Stimulated activated CD4-positive, alpha-beta T cell treated with anti-CD3 and anti-CD28 coated beads, Interleukin-15, amount 100 ng/mL, for 24 hours (primary cell): ENCODE results near the gene TBC1D22A.
"Not testable (repeated sequence)": the region's sequence is repeated elsewhere in the genome, so short reads cannot be mapped to it uniquely, and the experiment has no call there.

Experiments
- DNase-seq: peaks from one replicate; pipeline ENCODE4 v3.0.0-alpha.2; 2020

TBC1D22A gene

GRCh38 chr22:47164514-47165337, 402.3 kb downstream of the TBC1D22A start:
- no peak for DNase-seq

- no peak for DNase-seq
Observed at GRCh38 chr22:47165338-47166032, 403.0 kb downstream of the TBC1D22A start.

DNA sequence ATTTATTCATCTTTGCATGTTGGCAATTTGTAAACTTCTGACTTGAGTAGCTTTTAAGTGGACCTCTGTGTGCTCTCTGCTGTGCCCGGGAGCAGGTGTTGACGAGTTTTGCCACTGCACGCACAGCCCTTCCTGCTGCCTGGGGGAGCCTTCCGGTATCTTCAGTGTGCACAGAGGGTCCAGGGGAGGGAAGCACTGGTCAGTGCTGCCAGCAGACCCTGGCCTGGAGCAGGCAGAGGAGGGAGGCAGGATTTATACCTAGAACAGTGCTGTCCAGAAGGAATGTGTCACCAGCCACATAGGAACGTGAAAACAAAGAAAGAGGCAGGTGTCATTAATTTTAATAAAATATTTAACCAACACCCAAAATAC, 403.6 kb downstream of the TBC1D22A start:
- no peak for DNase-seq

GRCh38 chr22:47166446-47167016, 404.1 kb downstream of the TBC1D22A start:
- no peak for DNase-seq

GRCh38 chr22:47167056-47167455, 404.6 kb downstream of the TBC1D22A start:
- DNase-seq = no peak

GRCh38 chr22:47167921-47168320, 405.5 kb downstream of the TBC1D22A start:
- not testable (repeated sequence) for DNase-seq

DNA sequence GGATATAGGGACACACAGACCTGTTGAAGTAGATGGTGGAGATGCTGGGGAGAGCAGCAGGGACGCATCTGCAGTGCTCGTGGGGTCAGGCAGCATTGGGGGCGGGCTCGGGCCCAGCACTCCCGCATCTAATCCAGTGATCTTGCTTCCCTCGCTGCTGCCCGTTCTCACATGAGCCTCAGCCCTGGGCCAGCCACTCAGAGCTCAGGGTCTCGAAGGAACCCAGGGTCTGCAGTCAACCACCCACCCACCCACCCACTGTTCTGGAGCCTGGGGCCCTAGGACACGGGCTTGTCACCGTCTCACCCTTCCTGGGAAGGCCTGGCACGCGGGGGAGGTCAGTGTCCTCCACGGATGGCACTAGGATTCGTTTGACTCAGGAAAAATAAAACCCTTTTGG, 406.0 kb downstream of the TBC1D22A start:
- DNase-seq = no peak

DNA sequence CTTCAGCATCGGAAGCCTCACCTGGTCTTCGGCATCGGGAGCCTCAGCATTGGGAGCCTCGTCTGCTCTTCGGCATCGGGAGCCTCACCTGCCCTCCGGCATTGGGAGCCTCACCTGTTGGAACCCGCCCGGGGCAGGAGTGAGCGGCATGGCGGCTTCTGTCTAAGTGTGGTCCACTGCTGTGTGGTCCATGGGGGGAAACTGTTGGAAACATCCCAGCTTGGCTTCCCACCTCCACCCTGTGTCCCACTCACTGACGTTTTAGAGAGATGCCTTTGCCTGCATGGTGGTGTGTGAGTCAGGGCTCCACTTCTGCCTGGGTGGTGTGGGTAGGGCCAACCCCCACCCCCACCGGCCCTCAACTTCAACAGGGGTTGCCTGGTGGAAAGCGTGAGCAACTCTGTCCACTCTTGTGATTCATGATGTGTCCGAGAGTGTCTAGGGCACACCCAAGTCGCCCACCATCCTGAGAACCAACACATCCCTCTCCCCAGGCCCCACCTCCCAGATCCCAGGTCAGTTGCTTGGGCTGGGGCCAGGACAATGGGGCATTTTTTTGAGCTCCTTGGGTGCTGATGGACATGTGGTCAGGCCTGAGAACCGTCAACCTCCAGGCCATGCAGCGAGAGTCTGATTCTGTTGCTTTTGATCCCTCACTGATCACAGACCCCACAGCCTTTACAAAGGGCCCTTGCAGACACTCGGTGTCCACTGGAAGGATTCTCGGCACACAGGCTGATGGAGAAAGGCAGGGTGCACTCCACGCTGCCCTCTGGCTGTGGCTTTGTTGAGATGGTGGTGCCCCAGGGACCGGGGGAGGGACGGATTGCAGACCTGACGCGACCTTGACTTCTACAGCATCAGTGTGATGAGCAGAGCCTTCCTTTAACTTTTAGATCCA, 406.7 kb downstream of the TBC1D22A start:
- DNase-seq = no peak

DNA sequence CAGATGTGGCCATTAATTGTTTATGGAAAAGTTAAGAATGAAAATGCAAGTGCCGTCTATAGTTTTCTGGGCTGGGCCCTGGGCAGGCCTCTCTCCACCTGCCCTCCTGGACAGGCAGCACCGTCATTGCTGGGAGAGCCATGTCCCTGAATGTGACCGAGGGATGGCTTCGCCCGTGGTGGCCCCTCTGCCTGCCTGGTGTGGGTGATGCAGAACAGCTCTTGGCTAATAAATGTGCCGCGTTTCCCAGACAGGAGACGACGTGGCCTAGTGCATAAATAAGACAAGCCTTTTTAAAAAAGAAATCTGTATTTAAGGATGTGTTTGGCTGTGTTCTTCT, 407.3 kb downstream of the TBC1D22A start:
- no peak for DNase-seq

GRCh38 chr22:47170511-47171440, 408.3 kb downstream of the TBC1D22A start:
- not testable (repeated sequence) for DNase-seq

- DNase-seq = no peak
Observed at GRCh38 chr22:47171441-47172221, 409.2 kb downstream of the TBC1D22A start.

GRCh38 chr22:47172771-47173534, 410.5 kb downstream of the TBC1D22A start:
- no peak for DNase-seq

DNA sequence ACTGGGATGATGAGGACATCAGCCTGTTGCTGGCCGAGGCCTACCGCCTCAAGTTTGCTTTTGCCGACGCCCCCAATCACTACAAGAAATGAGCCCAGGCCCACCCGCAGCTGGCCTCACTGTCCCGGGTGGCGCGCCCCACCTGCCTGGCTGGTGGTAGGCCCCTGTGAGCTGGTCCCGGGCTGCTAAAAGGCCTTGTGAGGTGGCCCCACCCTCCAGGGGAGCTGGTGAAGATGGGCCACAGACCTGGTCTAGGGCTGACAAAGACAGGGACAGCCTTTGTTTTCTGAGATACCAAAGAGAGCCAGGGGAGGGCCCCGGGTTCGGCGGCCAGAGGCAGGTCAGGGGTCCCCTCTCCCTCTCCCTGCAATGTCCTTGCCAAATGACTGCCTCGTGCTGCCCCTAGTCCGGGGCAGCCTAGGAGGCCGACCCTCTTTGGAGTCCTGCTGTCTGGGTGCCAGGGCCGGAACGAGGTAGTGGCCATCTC, 411.1 kb downstream of the TBC1D22A start:
- DNase-seq = no peak

DNA sequence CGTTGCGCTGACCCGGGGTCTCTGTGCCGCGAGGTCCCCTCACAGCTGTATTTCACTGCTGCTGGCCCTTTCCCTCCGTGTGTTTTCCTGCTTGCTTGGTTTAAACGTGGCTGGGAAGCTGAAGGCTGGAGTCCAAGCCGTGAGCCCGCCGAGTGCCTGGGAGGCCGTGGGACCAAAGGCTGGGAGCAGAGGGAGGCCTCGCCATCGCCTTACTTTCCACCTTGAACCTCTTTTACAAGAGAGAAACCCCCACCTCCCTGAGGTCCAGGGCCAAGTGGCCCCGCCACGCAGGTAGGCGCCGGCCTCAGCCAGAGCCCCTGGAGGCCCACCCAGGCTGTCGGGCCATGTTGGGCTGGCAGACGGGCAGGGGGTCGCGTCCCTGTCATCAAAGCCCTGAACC, 411.6 kb downstream of the TBC1D22A start:
- DNase-seq = no peak

DNA sequence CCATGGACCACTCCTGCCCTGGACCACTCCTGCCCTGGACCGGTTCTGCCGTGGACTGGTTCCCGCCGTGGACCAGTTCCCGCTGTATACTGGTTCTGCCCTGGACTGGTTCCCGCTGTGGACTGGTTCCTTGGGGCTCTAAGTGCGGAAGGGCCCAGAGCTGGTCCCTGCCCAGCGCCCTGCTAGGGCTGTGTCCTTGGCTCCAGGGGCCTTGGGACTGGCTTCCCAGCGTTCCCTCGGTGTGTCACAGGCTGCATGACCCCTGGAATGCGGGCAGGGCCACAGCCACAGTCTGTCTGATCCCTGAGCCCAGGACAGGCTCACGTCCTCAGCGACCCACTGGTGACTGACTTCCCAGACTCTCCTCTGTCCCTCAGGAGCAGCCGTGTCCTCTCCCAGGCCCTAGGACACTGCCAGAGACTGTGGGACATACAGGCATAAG, 412.2 kb downstream of the TBC1D22A start:
- no peak for DNase-seq

GRCh38 chr22:47175151-47176025, 412.9 kb downstream of the TBC1D22A start:
- no peak for DNase-seq

DNA sequence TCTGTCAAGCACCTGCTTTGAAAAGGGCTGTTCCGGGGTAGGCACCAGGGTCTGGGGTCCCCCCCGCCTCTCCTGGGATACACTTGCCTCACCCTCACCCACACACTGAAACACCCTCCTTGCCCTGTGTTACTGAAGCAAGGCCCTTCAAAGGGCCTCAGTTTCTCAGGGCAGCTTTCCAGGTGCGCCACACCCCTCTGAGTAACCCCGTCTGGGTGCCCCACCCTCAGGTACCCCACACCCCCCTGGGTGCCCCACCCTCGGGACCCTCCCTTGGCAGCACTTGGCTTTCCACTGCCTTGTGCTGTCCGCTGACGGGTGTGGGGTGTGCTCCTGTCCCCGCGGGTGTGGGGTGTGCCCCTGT, 413.6 kb downstream of the TBC1D22A start:
- DNase-seq = no peak

GRCh38 chr22:47176573-47177333, 414.3 kb downstream of the TBC1D22A start:
- no peak for DNase-seq
